ENCODE measurements around the gene PPP2CA. TPM values are rescaled to one million over a fixed set of nuclear protein-coding genes. Genes with fewer than 3 reads are reported as not detected.
A peak's percentile ranks its signal among the peaks of the same experiment; 100 is the strongest.

The PPP2CA gene
- total and polyA plus RNA-seq, 8 donors = 109 to 153 (median 135) TPM

GRCh38 chr5:134245692-134246091 lies 19.8 kb upstream of the PPP2CA start:
- no peaks in the 10 kb centered on the region for H3K27me3 ChIP-seq
- no peaks in the 10 kb centered on the region for H3K36me3 ChIP-seq
- H3K4me3 ChIP-seq = no peak overlapping the region
- no peaks in the 10 kb centered on the region for H3K9me3 ChIP-seq
- ATAC-seq (no peak), DNase-seq (no peak)
- H3K27ac ChIP-seq = no peak overlapping the region
- no peak for TF ChIP-seq CTCF (IDR thresholded peaks at IDR 0.05)
- intact Hi-C loops (cut with DNase I) = no loop called here
- peaks cover 4 to 7% of the 10 kb centered on the region in 2 donors for H3K4me1 ChIP-seq

GRCh38 chr5:134245101-134245604 lies 19.3 kb upstream of the PPP2CA start:
- no peaks in the 10 kb centered on the region for H3K27me3 ChIP-seq
- DNase-seq (no peak), ATAC-seq (peak; percentile 43)
- no peak overlapping the region for H3K4me3 ChIP-seq
- intact Hi-C loops (cut with DNase I) = no loop called here
- no peaks in the 10 kb centered on the region for H3K36me3 ChIP-seq
- TF ChIP-seq CTCF (IDR thresholded peaks at IDR 0.05) = no peak
- no peaks in the 10 kb centered on the region for H3K9me3 ChIP-seq
- peaks cover 4 to 5% of the 10 kb centered on the region in 2 donors for H3K4me1 ChIP-seq
- H3K27ac ChIP-seq = no peak overlapping the region

GRCh38 chr5:134242146-134242545 lies 16.3 kb upstream of the PPP2CA start:
- no peak for TF ChIP-seq CTCF (IDR thresholded peaks at IDR 0.05)
- H3K9me3 ChIP-seq = no peaks in the 10 kb centered on the region
- DNase-seq (peak in 1 of 4 donors; percentile 44), ATAC-seq (peak; percentile 54)
- no peaks in the 10 kb centered on the region for H3K36me3 ChIP-seq
- peaks cover 0 to 4% of the 10 kb centered on the region in 2 donors for H3K4me1 ChIP-seq
- intact Hi-C loops (cut with DNase I) = no loop called here
- H3K27me3 ChIP-seq = no peaks in the 10 kb centered on the region
- no peak overlapping the region for H3K4me3 ChIP-seq
- no peak overlapping the region for H3K27ac ChIP-seq

- peak; percentile 84 for ATAC-seq
- H3K4me3 ChIP-seq = no peak overlapping the region
- peak in 2 of 4 donors; percentile 65 to 87 for DNase-seq
- TF ChIP-seq CTCF (IDR thresholded peaks at IDR 0.05) = no peak
- intact Hi-C loops (cut with DNase I) = no loop called here
- peaks cover 0 to 4% of the 10 kb centered on the region in 2 donors for H3K4me1 ChIP-seq
- H3K36me3 ChIP-seq = no peaks in the 10 kb centered on the region
- H3K27ac ChIP-seq = peak overlapping the region in 1 of 2 donors; percentile 22
- no peaks in the 10 kb centered on the region for H3K9me3 ChIP-seq
- H3K27me3 ChIP-seq = no peaks in the 10 kb centered on the region
Measured at GRCh38 chr5:134240421-134240962, 14.6 kb upstream of the PPP2CA start.

- intact Hi-C loops (cut with DNase I) = no loop called here
- no peak for ATAC-seq
- H3K27ac ChIP-seq = no peak overlapping the region
Measured at GRCh38 chr5:134236820-134237219, 10.9 kb upstream of the PPP2CA start.

More at GRCh38 chr5:134236820-134237219, 10.9 kb upstream of the PPP2CA start:
- H3K4me3 ChIP-seq = no peak overlapping the region
- H3K9me3 ChIP-seq = no peaks in the 10 kb centered on the region
- no peak for TF ChIP-seq CTCF (IDR thresholded peaks at IDR 0.05)
- H3K36me3 ChIP-seq = no peaks in the 10 kb centered on the region
- DNase-seq = no peak
- H3K4me1 ChIP-seq = no peaks in the 10 kb centered on the region
- no peaks in the 10 kb centered on the region for H3K27me3 ChIP-seq

Measured in left lung (tissue), 10 donors.